Mesothelial cell of epicardium (in vitro differentiated cells): Measurements from ENCODE around the gene SERPINB6. TPM values are rescaled to one million over a fixed set of nuclear protein-coding genes. Genes with fewer than 3 reads are reported as not detected.
A peak's percentile ranks its signal among the peaks of the same experiment; 100 is the strongest.

ENCODE experiments used
- DNase-seq, 2 experiments: peaks; one replicate each; pipeline ENCODE4 v3.0.0; 2021; ENCODE audit warnings: low spot score in 2 of 2; ENCODE audit not compliant: unreplicated experiment in 2 of 2
- H3K27ac Mint-ChIP-seq: 2 replicates; pipeline ENCODE4 v1.8.0; 2021; ENCODE audit warnings: mixed read lengths
- H3K27me3 Mint-ChIP-seq: 2 replicates; pipeline ENCODE4 v1.8.0; 2021; ENCODE audit warnings: low read depth, mixed read lengths
- H3K36me3 Mint-ChIP-seq: 2 replicates; pipeline ENCODE4 v1.8.0; 2021; ENCODE audit warnings: mixed read lengths
- H3K4me1 Mint-ChIP-seq: 2 replicates; pipeline ENCODE4 v1.8.0; 2021; ENCODE audit warnings: mixed read lengths
- H3K4me3 Mint-ChIP-seq: 2 replicates; pipeline ENCODE4 v1.8.0; 2021; ENCODE audit warnings: mild to moderate bottlenecking, moderate library complexity, mixed read lengths
- H3K9me3 Mint-ChIP-seq: 2 replicates; pipeline ENCODE4 v1.8.0; 2021; ENCODE audit warnings: mixed read lengths
- total RNA-seq: library from RNA; stranded (reverse); gene quantifications from 3 replicates; pipeline ENCODE4 v1.2.1, GENCODE V29; 2021
- TF ChIP-seq, protein P1 (sequence below): fragments of 200-600 bp; sonication (generic); IDR thresholded peaks from one replicate; pipeline ENCODE4 v1.5.0; 2021; ENCODE audit warnings: antibody characterized with exemption; ENCODE audit not compliant: unreplicated experiment

SERPINB6 gene
- total RNA-seq, 1 donor from 2014 or later, result 93.4 TPM

DNA sequence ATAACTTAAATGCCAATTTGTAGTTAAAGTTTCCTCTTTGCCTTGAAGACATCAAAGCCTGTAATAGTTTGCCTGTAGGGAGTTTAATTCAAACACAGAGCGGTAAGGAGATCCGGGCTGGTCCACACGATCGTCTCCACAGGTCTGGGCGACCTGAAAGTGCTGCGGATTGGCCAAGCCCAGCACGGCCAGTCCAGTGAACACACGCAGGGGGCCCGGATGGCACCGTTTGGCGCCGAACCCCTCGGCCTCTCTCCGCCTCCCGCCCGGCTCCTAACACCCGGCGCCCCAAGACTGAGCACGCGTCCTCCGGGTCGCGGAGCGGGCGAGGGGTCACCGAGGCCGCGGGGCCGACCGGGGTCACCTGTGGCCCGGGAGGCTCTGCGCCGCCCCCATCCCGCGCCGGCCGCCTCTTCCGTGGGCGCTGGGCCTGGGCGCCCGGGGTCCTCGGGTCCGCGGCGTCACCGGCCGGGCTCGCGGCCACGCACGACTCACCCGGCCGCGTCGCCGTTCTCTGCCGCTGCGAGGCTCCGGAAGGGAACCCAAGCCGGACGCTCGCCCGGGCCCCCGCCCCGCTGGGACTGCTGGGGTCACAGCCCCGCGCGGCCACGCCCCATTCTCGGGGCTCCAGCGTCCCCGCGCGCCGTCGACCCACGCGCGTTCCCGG lies 481 bp downstream of the SERPINB6 start:
- peak overlapping the region; percentile 87 for H3K4me3 Mint-ChIP-seq
- no peaks in the 10 kb centered on the region for H3K27me3 Mint-ChIP-seq
- DNase-seq, result peak in 1 of 2 experiments; percentile 46
- H3K27ac Mint-ChIP-seq, result peak overlapping the region; percentile 94
- H3K4me1 Mint-ChIP-seq, result peaks cover 46% of the 10 kb centered on the region
- H3K36me3 Mint-ChIP-seq, result peaks cover 9% of the 10 kb centered on the region
- H3K9me3 Mint-ChIP-seq, result peaks cover 5% of the 10 kb centered on the region
- TF ChIP-seq, protein P1, sequence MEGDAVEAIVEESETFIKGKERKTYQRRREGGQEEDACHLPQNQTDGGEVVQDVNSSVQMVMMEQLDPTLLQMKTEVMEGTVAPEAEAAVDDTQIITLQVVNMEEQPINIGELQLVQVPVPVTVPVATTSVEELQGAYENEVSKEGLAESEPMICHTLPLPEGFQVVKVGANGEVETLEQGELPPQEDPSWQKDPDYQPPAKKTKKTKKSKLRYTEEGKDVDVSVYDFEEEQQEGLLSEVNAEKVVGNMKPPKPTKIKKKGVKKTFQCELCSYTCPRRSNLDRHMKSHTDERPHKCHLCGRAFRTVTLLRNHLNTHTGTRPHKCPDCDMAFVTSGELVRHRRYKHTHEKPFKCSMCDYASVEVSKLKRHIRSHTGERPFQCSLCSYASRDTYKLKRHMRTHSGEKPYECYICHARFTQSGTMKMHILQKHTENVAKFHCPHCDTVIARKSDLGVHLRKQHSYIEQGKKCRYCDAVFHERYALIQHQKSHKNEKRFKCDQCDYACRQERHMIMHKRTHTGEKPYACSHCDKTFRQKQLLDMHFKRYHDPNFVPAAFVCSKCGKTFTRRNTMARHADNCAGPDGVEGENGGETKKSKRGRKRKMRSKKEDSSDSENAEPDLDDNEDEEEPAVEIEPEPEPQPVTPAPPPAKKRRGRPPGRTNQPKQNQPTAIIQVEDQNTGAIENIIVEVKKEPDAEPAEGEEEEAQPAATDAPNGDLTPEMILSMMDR, result no peak

DNA sequence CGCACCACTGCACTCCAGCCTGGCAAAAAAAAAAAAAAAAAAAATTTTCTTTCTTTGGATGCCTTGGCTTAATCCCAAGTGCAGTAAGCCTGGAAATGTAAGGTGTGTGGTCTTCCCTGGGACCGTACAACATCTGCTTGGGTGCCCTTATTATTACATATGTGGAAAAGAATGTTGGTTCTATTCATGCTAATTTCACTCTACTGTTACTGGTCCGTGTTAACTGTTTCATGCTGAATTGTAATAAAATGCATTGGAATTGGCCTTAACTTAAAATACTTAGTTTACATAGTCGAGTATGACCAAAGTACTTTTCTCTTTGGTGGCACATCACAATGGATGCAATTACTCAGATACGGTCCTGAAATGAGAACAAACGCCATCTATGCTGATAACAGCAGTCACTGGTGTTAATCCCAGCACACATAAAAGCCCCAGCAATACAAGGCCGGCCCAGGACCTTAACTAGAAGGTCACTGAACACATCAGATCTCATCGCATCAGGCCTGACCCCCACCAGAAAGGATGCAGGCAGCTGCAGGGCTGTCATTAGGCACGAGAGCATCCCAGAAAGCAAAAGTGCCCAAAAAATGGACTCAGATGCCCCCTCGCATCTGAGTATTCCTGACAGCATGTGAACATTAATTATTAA lies 1.2 kb downstream of the SERPINB6 start:
- DNase-seq, result peak in 1 of 2 experiments; percentile 35

DNA sequence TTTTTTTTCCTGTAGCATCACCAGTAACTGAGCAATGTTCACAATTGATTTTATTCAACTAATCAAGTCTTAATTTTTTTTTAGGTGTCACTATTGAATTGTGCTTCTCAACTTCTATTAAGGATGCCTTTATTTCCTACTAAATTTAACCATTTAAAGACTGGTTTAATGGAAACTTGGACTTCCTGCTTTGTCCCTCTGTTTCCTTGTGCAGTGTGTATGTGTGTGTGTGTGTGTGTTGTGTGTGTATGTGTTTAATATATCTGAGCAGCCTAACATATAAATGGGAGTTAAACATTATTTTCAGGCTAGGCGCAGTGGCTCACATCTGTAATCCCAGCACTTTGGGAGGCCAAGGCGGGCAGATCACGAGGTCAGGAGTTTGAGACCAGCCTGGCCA lies 1.8 kb downstream of the SERPINB6 start:
- peaks cover 48% of the 10 kb centered on the region for H3K4me1 Mint-ChIP-seq

More for the DNA sequence above, 1.2 kb downstream of the SERPINB6 start:
- H3K4me3 Mint-ChIP-seq, result peak overlapping the region; percentile 87
- peaks cover 46% of the 10 kb centered on the region for H3K4me1 Mint-ChIP-seq
- TF ChIP-seq, protein P1, result no peak
- H3K9me3 Mint-ChIP-seq, result peaks cover 5% of the 10 kb centered on the region
- peak overlapping the region; percentile 94 for H3K27ac Mint-ChIP-seq
- H3K36me3 Mint-ChIP-seq, result peaks cover 9% of the 10 kb centered on the region
- H3K27me3 Mint-ChIP-seq, result no peaks in the 10 kb centered on the region

DNA sequence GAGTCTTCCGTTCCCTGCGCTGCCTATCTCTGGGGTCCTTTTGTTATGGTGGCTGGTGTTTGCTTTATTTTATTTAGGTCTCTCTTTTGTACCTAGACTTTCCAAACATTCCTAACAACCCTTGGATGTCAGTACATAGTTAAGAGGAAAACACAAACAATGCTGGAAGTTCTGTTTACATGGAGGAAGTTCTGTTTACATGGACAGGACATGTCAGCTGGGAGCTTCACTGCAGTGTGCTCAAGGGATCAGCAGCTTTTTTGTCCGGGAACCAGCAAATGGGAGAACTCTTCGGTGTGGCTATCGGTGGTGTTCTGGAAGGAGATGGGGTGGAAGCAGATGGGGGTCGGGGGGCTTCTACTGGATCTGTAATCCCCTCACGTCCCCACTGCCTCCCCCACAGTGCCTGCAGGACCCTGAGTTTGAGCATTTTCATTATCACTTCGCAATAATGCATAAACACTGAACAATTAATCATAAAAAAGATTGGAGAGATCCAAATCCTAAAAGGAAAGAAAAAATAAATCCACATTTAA lies 2.7 kb downstream of the SERPINB6 start:
- Mint-ChIP-seq H3K27me3 (no peaks in the 10 kb centered on the region), H3K4me1 (peaks cover 42% of the 10 kb centered on the region), H3K4me3 (no peak overlapping the region), H3K9me3 (peaks cover 5% of the 10 kb centered on the region), H3K36me3 (peaks cover 9% of the 10 kb centered on the region), H3K27ac (peak overlapping the region; percentile 33)
- DNase-seq, result no peak
- TF ChIP-seq, protein P1, result no peak

More for the DNA sequence above, 1.8 kb downstream of the SERPINB6 start:
- Mint-ChIP-seq H3K27ac (peak overlapping the region; percentile 65), H3K36me3 (peaks cover 9% of the 10 kb centered on the region), H3K9me3 (peaks cover 5% of the 10 kb centered on the region), H3K4me3 (peak overlapping the region; percentile 37), H3K27me3 (no peaks in the 10 kb centered on the region)
- TF ChIP-seq, protein P1, result no peak
- DNase-seq, result no peak

DNA sequence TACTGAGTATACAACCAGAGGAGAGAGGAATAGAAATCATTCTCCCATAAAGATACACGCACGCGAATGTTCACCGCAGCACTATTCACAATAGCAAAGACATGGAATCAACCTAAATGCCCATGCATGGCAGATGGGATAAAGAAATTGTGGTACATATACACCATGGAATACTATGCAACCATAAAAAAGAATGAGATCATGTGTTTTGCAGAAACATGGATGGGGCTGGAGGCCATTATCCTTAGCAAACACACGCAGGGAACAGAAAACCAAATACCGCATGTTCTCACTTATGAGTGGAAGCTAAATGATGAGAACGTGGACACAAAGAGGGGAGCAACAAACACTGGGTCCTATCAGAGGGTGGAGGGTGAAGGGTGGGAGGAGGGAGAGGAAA lies 3.4 kb downstream of the SERPINB6 start:
- H3K36me3 Mint-ChIP-seq, result peaks cover 9% of the 10 kb centered on the region
- DNase-seq, result no peak
- TF ChIP-seq, protein P1, result no peak
- no peaks in the 10 kb centered on the region for H3K27me3 Mint-ChIP-seq
- peaks cover 5% of the 10 kb centered on the region for H3K9me3 Mint-ChIP-seq
- no peak overlapping the region for H3K4me3 Mint-ChIP-seq
- H3K27ac Mint-ChIP-seq, result no peak overlapping the region
- H3K4me1 Mint-ChIP-seq, result peaks cover 39% of the 10 kb centered on the region
